ENCODE data around the gene CHD9NB.
A peak's percentile ranks its signal among the peaks of the same experiment; 100 is the strongest.
"Not testable (repeated sequence)": the region's sequence is repeated elsewhere in the genome, so short reads cannot be mapped to it uniquely, and the experiment has no call there.

CHD9NB gene

DNA sequence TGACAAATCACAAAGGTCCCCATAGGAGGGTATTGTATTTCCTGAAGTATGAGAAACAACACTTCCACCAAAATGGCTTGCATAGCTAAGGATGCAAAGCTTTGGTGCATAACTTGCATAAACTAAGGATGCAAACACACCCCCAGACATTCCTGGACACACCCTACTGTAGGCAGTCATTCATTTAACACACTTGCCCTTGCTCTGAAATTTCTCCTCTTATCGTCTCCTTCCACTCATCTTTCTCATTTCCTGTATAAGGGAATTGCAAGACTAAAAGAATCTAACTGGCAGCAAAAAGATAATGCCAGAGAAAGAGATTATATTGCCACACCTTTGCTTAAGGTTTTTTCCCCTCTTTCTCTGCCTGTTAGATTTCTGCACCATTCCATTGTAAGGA, 30.4 kb upstream of the CHD9NB start:
- Histone ChIP-seq H3K27ac (ENCODE audit: low read depth, low read length) (no peak overlapping the region), H3K4me3 (ENCODE audit: low read depth in 1 of 2, low read length in 2 of 2) (no peak overlapping the region), H3K9ac (ENCODE audit: low read depth in 1 of 2, low read length in 2 of 2) (no peak overlapping the region), H3K27me3 (ENCODE audit: control insufficient read depth in 1 of 2, insufficient read depth in 2 of 2, low read length in 2 of 2) (no peaks in the 10 kb centered on the region), H3K4me1 (ENCODE audit: control insufficient read depth in 1 of 2, insufficient read depth in 2 of 2, low read length in 2 of 2) (peaks cover 11 to 31% of the 10 kb centered on the region in 2 donors), H3K36me3 (ENCODE audit: control insufficient read depth in 1 of 2, insufficient read depth in 2 of 2, low read length in 2 of 2) (no peaks in the 10 kb centered on the region), H3K9me3 (ENCODE audit: control insufficient read depth in 1 of 2, low read length in 2 of 2) (peaks cover 0 to 3% of the 10 kb centered on the region in 2 donors)

DNA sequence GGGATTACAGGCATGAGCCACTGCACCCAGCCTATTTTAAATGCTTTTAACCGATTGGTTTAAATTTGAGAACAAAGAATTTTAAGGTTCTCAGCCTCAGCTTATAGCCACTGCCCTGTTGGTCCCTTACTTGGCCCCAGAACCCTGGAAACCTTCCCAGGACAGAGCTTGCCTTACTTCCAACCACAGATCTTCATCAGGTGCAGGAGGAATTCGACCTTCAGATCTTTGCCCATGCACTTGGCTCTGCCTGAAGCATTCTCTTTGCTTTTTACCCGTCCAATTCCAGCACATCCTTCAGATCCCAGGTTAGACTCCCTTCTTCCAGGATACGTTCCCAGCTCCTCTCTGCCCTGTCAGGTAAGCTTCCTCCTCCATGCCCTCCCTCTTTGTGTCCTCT, 29.8 kb upstream of the CHD9NB start:
- Histone ChIP-seq H3K27ac (ENCODE audit: low read depth, low read length) (no peak overlapping the region), H3K9me3 (ENCODE audit: control insufficient read depth in 1 of 2, low read length in 2 of 2) (peaks cover 0 to 4% of the 10 kb centered on the region in 2 donors), H3K4me1 (ENCODE audit: control insufficient read depth in 1 of 2, insufficient read depth in 2 of 2, low read length in 2 of 2) (peaks cover 11 to 31% of the 10 kb centered on the region in 2 donors), H3K27me3 (ENCODE audit: control insufficient read depth in 1 of 2, insufficient read depth in 2 of 2, low read length in 2 of 2) (no peaks in the 10 kb centered on the region), H3K9ac (ENCODE audit: low read depth in 1 of 2, low read length in 2 of 2) (no peak overlapping the region), H3K36me3 (ENCODE audit: control insufficient read depth in 1 of 2, insufficient read depth in 2 of 2, low read length in 2 of 2) (no peaks in the 10 kb centered on the region), H3K4me3 (ENCODE audit: low read depth in 1 of 2, low read length in 2 of 2) (no peak overlapping the region)

DNA sequence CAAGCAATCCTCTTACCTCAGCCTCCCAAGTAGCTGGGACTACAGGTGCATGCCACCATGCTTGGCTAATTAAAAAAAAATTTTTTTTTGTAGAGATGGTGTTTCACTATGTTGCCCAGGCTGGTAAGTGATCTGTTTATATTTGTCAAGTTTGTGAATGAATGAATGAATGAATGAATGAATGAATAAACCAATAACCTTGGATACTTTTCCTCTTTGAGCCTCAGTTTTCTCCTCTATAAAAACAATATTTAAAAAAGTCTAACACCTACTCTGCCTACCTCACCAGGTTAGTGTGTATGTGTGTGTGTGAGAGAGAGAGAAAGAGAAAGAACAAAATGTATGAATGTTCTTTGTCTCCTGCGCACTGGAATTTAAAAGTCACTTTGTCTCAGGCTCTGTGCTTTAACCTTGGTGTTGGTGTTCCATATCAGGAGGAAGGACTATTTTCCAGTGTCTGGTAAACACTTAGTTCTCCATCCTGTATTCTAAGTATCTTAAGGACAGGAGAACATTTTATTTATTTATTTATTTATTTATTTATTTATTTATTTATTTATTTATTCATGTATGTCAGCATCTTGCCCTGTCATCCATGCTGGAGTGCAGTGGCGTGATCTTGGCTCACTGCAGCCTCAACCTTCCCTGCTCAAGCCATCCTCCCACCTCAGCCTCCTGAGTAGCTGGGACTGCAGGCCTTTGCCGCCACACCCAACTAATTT, 29.1 kb upstream of the CHD9NB start:
- H3K9me3 ChIP-seq (ENCODE audit: control insufficient read depth in 1 of 2, low read length in 2 of 2), result peaks cover 0 to 4% of the 10 kb centered on the region in 2 donors
- H3K36me3 ChIP-seq (ENCODE audit: control insufficient read depth in 1 of 2, insufficient read depth in 2 of 2, low read length in 2 of 2), result no peaks in the 10 kb centered on the region
- no peaks in the 10 kb centered on the region for H3K27me3 ChIP-seq (ENCODE audit: control insufficient read depth in 1 of 2, insufficient read depth in 2 of 2, low read length in 2 of 2)
- H3K27ac ChIP-seq (ENCODE audit: low read depth, low read length), result no peak overlapping the region
- no peak overlapping the region for H3K9ac ChIP-seq (ENCODE audit: low read depth in 1 of 2, low read length in 2 of 2)
- H3K4me1 ChIP-seq (ENCODE audit: control insufficient read depth in 1 of 2, insufficient read depth in 2 of 2, low read length in 2 of 2), result peaks cover 11 to 31% of the 10 kb centered on the region in 2 donors
- no peak overlapping the region for H3K4me3 ChIP-seq (ENCODE audit: low read depth in 1 of 2, low read length in 2 of 2)

DNA sequence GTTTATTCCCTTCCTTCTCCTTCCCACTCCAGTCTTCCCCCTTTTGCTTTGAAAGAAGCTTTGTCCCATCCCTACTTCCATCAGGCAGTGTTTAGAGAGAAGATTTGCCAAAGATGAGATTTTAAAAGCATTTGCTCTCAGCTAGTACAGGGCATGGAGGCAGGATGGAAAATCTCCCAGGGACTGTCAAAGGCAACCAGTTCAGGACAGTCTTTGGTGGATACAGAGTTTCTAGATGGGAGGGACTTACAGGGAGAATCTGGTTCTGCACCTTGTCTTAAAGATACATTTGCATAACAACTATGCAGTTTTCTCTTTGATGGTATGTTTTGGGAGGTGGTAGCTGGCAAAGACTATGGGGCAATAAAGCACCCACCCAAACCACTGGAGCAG, 28.3 kb upstream of the CHD9NB start:
- Histone ChIP-seq H3K36me3 (ENCODE audit: control insufficient read depth in 1 of 2, insufficient read depth in 2 of 2, low read length in 2 of 2) (no peaks in the 10 kb centered on the region), H3K4me1 (ENCODE audit: control insufficient read depth in 1 of 2, insufficient read depth in 2 of 2, low read length in 2 of 2) (peaks cover 11 to 28% of the 10 kb centered on the region in 2 donors), H3K4me3 (ENCODE audit: low read depth in 1 of 2, low read length in 2 of 2) (no peak overlapping the region), H3K9ac (ENCODE audit: low read depth in 1 of 2, low read length in 2 of 2) (no peak overlapping the region), H3K27me3 (ENCODE audit: control insufficient read depth in 1 of 2, insufficient read depth in 2 of 2, low read length in 2 of 2) (no peaks in the 10 kb centered on the region), H3K27ac (ENCODE audit: low read depth, low read length) (no peak overlapping the region), H3K9me3 (ENCODE audit: control insufficient read depth in 1 of 2, low read length in 2 of 2) (peaks cover 0 to 4% of the 10 kb centered on the region in 2 donors)

DNA sequence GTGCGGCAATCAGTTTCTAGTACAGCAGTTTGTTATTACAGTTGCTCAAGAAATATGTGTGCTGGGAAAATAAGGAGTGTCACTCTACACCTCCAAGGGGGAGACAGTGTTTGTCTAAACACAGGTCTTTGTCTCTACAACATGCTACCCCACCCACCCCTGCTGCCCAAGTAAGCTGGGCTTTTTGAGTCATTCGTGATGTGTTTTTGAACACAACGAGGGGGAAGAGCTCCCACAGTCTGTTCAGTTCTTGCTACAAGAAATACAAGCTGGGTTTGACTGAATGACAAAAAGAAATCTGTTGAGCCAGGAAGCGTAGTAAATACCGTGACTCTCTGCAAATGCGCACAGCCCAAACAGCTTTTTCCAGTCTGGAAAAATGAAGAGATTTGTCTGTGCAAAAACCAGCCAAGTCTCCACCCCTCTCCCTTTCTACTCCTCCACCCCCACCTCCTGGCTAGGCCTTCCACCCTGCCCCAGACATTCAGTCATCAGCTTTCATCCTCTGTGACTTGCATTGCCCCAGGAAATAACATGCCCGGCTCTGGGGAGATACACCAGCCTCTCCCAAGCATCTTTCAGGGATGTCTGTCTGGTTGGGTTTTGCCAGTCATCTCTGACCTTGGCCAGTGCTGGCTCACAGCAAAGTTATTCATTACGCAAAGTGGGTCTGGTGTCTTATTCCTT, 27.8 kb upstream of the CHD9NB start:
- peaks cover 8 to 22% of the 10 kb centered on the region in 2 donors for H3K4me1 ChIP-seq (ENCODE audit: control insufficient read depth in 1 of 2, insufficient read depth in 2 of 2, low read length in 2 of 2)
- H3K27me3 ChIP-seq (ENCODE audit: control insufficient read depth in 1 of 2, insufficient read depth in 2 of 2, low read length in 2 of 2), result no peaks in the 10 kb centered on the region
- H3K27ac ChIP-seq (ENCODE audit: low read depth, low read length), result peak overlapping the region; percentile 14
- no peaks in the 10 kb centered on the region for H3K36me3 ChIP-seq (ENCODE audit: control insufficient read depth in 1 of 2, insufficient read depth in 2 of 2, low read length in 2 of 2)
- H3K9ac ChIP-seq (ENCODE audit: low read depth in 1 of 2, low read length in 2 of 2), result no peak overlapping the region
- peaks cover 0 to 4% of the 10 kb centered on the region in 2 donors for H3K9me3 ChIP-seq (ENCODE audit: control insufficient read depth in 1 of 2, low read length in 2 of 2)
- no peak overlapping the region for H3K4me3 ChIP-seq (ENCODE audit: low read depth in 1 of 2, low read length in 2 of 2)

DNA sequence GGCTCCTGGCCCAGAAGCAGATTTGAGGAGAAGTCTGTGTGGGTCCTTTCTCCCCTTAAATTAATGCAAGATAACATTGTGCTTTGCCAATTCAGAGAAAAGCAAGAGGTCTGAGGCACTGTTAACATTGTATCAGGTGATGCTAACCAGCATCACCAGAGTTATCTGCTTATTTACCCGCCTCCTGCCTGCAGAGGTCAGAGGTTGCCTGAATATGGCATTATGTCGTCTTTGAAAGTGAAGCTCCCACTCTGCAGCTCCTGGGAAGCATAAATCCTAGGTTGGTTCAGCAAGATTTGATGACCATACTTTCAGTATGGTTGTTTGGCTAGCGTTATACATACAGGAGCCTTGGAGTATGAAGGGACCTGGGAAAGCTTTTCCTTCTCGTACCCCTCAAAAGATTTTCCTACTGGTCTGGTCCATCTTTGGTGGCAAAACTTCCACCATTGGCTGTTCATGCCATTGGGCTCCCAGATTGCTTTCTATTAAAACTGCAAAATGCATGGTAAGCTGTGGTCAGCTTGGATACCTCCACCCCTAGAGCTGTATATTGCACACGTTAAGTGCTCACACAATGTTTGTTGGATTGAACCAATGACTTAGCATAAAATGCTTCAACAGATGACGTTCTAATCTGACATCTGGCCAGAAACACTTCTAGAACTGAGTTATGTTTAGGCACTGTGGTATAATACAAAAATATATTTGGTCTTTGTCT, 26.2 kb upstream of the CHD9NB start:
- no peaks in the 10 kb centered on the region for H3K36me3 ChIP-seq (ENCODE audit: control insufficient read depth in 1 of 2, insufficient read depth in 2 of 2, low read length in 2 of 2)
- H3K4me1 ChIP-seq (ENCODE audit: control insufficient read depth in 1 of 2, insufficient read depth in 2 of 2, low read length in 2 of 2), result peaks cover 4 to 14% of the 10 kb centered on the region in 2 donors
- H3K27ac ChIP-seq (ENCODE audit: low read depth, low read length), result no peak overlapping the region
- H3K9me3 ChIP-seq (ENCODE audit: control insufficient read depth in 1 of 2, low read length in 2 of 2), result peaks cover 0 to 8% of the 10 kb centered on the region in 2 donors
- H3K9ac ChIP-seq (ENCODE audit: low read depth in 1 of 2, low read length in 2 of 2), result no peak overlapping the region
- no peaks in the 10 kb centered on the region for H3K27me3 ChIP-seq (ENCODE audit: control insufficient read depth in 1 of 2, insufficient read depth in 2 of 2, low read length in 2 of 2)
- H3K4me3 ChIP-seq (ENCODE audit: low read depth in 1 of 2, low read length in 2 of 2), result no peak overlapping the region

DNA sequence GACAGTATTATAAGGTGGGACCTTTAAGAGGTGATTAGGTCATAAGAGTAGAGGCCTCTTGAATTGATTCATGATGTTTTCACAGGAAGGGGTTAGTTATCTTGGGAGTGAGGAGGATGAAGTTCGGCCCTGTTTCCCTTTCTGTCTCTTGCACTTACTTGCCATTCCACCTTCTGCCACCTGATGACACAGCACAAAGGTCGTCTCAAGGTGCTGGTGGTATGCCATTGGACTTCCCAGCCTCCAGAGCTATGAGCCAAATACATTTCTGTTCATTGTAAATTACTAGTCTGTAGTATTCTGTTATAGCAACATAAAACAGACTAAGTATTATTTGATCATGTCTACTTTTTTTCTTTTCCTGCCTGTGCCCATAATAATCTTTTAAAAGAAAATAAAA, 25.6 kb upstream of the CHD9NB start:
- Histone ChIP-seq H3K27ac (ENCODE audit: low read depth, low read length) (no peak overlapping the region), H3K36me3 (ENCODE audit: control insufficient read depth in 1 of 2, insufficient read depth in 2 of 2, low read length in 2 of 2) (no peaks in the 10 kb centered on the region), H3K4me3 (ENCODE audit: low read depth in 1 of 2, low read length in 2 of 2) (no peak overlapping the region)

DNA sequence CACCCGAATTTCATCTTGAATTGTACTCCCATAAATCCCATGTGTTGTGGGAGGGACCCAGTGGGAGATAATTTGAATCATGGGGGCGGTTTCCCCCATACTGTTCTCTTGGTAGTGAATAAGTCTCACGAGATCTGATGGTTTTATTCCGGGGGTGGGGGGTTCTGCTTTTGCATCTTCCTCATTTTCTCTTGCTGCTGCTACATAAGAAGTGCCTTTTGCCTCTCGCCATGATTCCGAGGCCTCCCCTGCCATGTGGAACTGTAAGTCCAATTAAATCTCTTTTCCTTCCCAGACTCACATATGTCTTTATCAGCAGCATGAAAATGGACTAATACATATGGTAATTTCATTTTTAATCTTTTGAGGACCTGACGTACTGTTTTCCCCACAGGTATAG, 22.8 kb upstream of the CHD9NB start:
- not testable (repeated sequence) for H3K27me3 ChIP-seq (ENCODE audit: control insufficient read depth in 1 of 2, insufficient read depth in 2 of 2, low read length in 2 of 2); H3K9me3 ChIP-seq (ENCODE audit: control insufficient read depth in 1 of 2, low read length in 2 of 2); H3K27ac ChIP-seq (ENCODE audit: low read depth, low read length); H3K4me3 ChIP-seq (ENCODE audit: low read depth in 1 of 2, low read length in 2 of 2); H3K36me3 ChIP-seq (ENCODE audit: control insufficient read depth in 1 of 2, insufficient read depth in 2 of 2, low read length in 2 of 2); H3K9ac ChIP-seq (ENCODE audit: low read depth in 1 of 2, low read length in 2 of 2)
- H3K4me1 ChIP-seq (ENCODE audit: control insufficient read depth in 1 of 2, insufficient read depth in 2 of 2, low read length in 2 of 2), result peaks cover 9 to 10% of the 10 kb centered on the region in 2 donors

More for the DNA sequence above, 25.6 kb upstream of the CHD9NB start:
- Histone ChIP-seq H3K4me1 (ENCODE audit: control insufficient read depth in 1 of 2, insufficient read depth in 2 of 2, low read length in 2 of 2) (peaks cover 4 to 13% of the 10 kb centered on the region in 2 donors), H3K9me3 (ENCODE audit: control insufficient read depth in 1 of 2, low read length in 2 of 2) (peaks cover 0 to 8% of the 10 kb centered on the region in 2 donors), H3K9ac (ENCODE audit: low read depth in 1 of 2, low read length in 2 of 2) (no peak overlapping the region), H3K27me3 (ENCODE audit: control insufficient read depth in 1 of 2, insufficient read depth in 2 of 2, low read length in 2 of 2) (no peaks in the 10 kb centered on the region)

DNA sequence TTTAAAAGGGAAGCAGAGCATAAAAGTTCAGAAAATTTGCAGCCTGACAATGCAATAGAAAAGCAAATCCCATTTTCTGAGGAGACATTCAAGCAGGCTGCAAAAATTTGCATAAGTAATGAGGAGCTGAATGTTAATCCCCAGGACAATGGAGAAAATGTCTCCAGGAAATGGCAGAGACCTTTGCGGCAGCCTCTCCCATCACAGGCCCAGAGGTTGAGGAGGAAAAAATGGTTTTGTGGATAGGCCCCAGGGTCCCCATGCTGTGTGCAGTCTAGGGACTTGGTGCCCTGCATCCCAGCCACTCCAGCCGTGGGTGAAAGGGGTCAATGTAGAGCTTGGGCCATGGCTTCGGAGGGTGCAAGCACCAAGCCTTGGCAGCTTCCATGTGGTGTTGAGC, 21.6 kb upstream of the CHD9NB start:
- H3K27me3 ChIP-seq (ENCODE audit: control insufficient read depth in 1 of 2, insufficient read depth in 2 of 2, low read length in 2 of 2); H3K9me3 ChIP-seq (ENCODE audit: control insufficient read depth in 1 of 2, low read length in 2 of 2); H3K36me3 ChIP-seq (ENCODE audit: control insufficient read depth in 1 of 2, insufficient read depth in 2 of 2, low read length in 2 of 2); H3K9ac ChIP-seq (ENCODE audit: low read depth in 1 of 2, low read length in 2 of 2); H3K27ac ChIP-seq (ENCODE audit: low read depth, low read length); H3K4me3 ChIP-seq (ENCODE audit: low read depth in 1 of 2, low read length in 2 of 2): not testable (repeated sequence)
- H3K4me1 ChIP-seq (ENCODE audit: control insufficient read depth in 1 of 2, insufficient read depth in 2 of 2, low read length in 2 of 2), result peaks cover 9 to 10% of the 10 kb centered on the region in 2 donors

DNA sequence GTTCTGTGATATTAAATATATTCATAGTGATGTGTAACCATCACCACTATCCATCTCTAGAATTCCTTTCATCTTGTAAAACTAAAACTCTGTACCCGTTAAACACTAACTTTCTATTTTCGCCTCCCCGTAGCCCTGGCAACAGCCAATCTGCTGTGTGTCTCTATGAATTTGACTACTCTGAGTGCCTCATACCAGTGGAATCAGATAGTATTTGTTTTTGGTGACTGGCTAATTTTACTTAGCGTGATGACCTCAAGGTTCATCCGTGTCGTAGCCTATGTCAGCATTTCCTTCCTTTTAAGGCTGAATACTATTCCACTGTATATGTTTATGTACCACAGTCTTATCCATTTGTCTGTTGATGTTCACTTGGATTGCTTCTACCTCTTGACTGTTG, 20.3 kb upstream of the CHD9NB start:
- Histone ChIP-seq H3K9ac (ENCODE audit: low read depth in 1 of 2, low read length in 2 of 2) (no peak overlapping the region), H3K9me3 (ENCODE audit: control insufficient read depth in 1 of 2, low read length in 2 of 2) (peaks cover 0 to 4% of the 10 kb centered on the region in 2 donors), H3K4me3 (ENCODE audit: low read depth in 1 of 2, low read length in 2 of 2) (no peak overlapping the region), H3K27me3 (ENCODE audit: control insufficient read depth in 1 of 2, insufficient read depth in 2 of 2, low read length in 2 of 2) (no peaks in the 10 kb centered on the region), H3K36me3 (ENCODE audit: control insufficient read depth in 1 of 2, insufficient read depth in 2 of 2, low read length in 2 of 2) (peaks cover 0 to 4% of the 10 kb centered on the region in 2 donors), H3K4me1 (ENCODE audit: control insufficient read depth in 1 of 2, insufficient read depth in 2 of 2, low read length in 2 of 2) (peaks cover 9 to 14% of the 10 kb centered on the region in 2 donors), H3K27ac (ENCODE audit: low read depth, low read length) (no peak overlapping the region)
